Liver (tissue), 9 donors: ENCODE data around the gene ACSBG1. TPM values are rescaled to one million over a fixed set of nuclear protein-coding genes. Genes with fewer than 3 reads are reported as not detected.
A peak's percentile ranks its signal among the peaks of the same experiment; 100 is the strongest.

ENCODE experiments used
- DNase-seq: peaks from one replicate; pipeline ENCODE4 v3.0.0-alpha.2; 2017; ENCODE audit warnings: low spot score
- H3K27ac ChIP-seq, 2 donors: one replicate each; pipeline ENCODE4 v1.7.0; 2013; ENCODE audit warnings: inconsistent platforms in 2 of 2, low read length in 2 of 2, control low read depth in 1 of 2, low read depth in 1 of 2, mild to moderate bottlenecking in 1 of 2
- H3K27me3 ChIP-seq, 4 donors: one replicate each; pipeline versions ENCODE4 v1.6.1 to v1.7.0; 2013; ENCODE audit warnings: low read length in 3 of 4, inconsistent platforms in 1 of 4, mild to moderate bottlenecking in 1 of 4, moderate library complexity in 1 of 4; ENCODE audit not compliant: control insufficient read depth in 4 of 4, insufficient read depth in 4 of 4
- H3K36me3 ChIP-seq, 4 donors: one replicate each; pipeline versions ENCODE4 v1.6.1 to v1.7.0; 2013; ENCODE audit warnings: low read length in 3 of 4, mild to moderate bottlenecking in 3 of 4, low read depth in 1 of 4, moderate library complexity in 1 of 4; ENCODE audit not compliant: control insufficient read depth in 4 of 4, insufficient read depth in 3 of 4
- H3K4me1 ChIP-seq, 4 donors: one replicate each; pipeline versions ENCODE4 v1.6.1 to v1.7.0; 2013; ENCODE audit warnings: low read length in 3 of 4, mild to moderate bottlenecking in 3 of 4, moderate library complexity in 1 of 4; ENCODE audit not compliant: control insufficient read depth in 4 of 4, insufficient read depth in 4 of 4
- H3K4me3 ChIP-seq, 3 donors: one replicate each; pipeline versions ENCODE4 v1.6.1 to v1.7.0; 2013; ENCODE audit warnings: low read length in 3 of 3, control low read depth in 1 of 3, low read depth in 1 of 3, mild to moderate bottlenecking in 1 of 3
- H3K9ac ChIP-seq, 2 donors: one replicate each; pipeline ENCODE4 v1.7.0; 2013; ENCODE audit warnings: low read length in 2 of 2, mild to moderate bottlenecking in 2 of 2, moderate library complexity in 2 of 2, control low read depth in 1 of 2, low read depth in 1 of 2
- H3K9me3 ChIP-seq, 4 donors: one replicate each; pipeline versions ENCODE4 v1.6.1 to v1.7.0; 2013; ENCODE audit warnings: low read length in 3 of 4; ENCODE audit not compliant: control insufficient read depth in 4 of 4
- EGR1 ChIP-seq, 2 donors: IDR thresholded peaks; 2 replicates each; pipeline ENCODE4 v1.6.1; 2016 to 2018; ENCODE audit warnings: antibody characterized with exemption in 2 of 2, low read depth in 2 of 2
- FOXA1 ChIP-seq: IDR thresholded peaks from 2 replicates; pipeline ENCODE4 v1.6.1; 2016; ENCODE audit warnings: antibody characterized with exemption
- GABPA ChIP-seq, 2 donors: IDR thresholded peaks in 1 of 2; conservative IDR thresholded peaks in 1 of 2; 2 replicates each; pipeline ENCODE4 v1.6.1; 2016; ENCODE audit warnings: antibody characterized with exemption in 2 of 2, mild to moderate bottlenecking in 1 of 2, moderate library complexity in 1 of 2
- HNF4G ChIP-seq: IDR thresholded peaks from 2 replicates; pipeline ENCODE4 v1.6.1; 2016; ENCODE audit warnings: antibody characterized with exemption
- JUND ChIP-seq, 2 donors: IDR thresholded peaks; 2 replicates each; pipeline ENCODE4 v1.6.1; 2016; ENCODE audit warnings: antibody characterized with exemption in 2 of 2
- RAD21 ChIP-seq, 2 donors: IDR thresholded peaks; 2 replicates each; pipeline ENCODE4 v1.6.1; 2016; ENCODE audit warnings: antibody characterized with exemption in 2 of 2, mild to moderate bottlenecking in 2 of 2
- SP1 ChIP-seq: IDR thresholded peaks from 2 replicates; pipeline ENCODE4 v1.6.1; 2018; ENCODE audit warnings: antibody characterized with exemption, mild to moderate bottlenecking
- TAF1 ChIP-seq: conservative IDR thresholded peaks from 2 replicates; pipeline ENCODE4 v1.6.1; 2016; ENCODE audit warnings: antibody characterized with exemption, mild to moderate bottlenecking
- YY1 ChIP-seq: IDR thresholded peaks from 2 replicates; pipeline ENCODE4 v1.6.1; 2016; ENCODE audit warnings: antibody characterized with exemption, mild to moderate bottlenecking
- ZBTB33 ChIP-seq: IDR thresholded peaks from 2 replicates; pipeline ENCODE4 v1.6.1; 2016; ENCODE audit warnings: antibody characterized with exemption
- WGBS: extraction: QIAGEN DNeasy Blood & Tissue Kit; methylation state at CpG from one replicate; pipeline ENCODE4 v1.1.7; 2013; 5-methylcytosine and 5-hydroxymethylcytosine counted together
- polyA plus RNA-seq, 2 donors: library from polyadenylated mRNA; stranded (reverse) in 1 of 2; unstranded in 1 of 2; fragments of 200-250 nt in 1 of 2; fragments of >200 nt in 1 of 2; fragmentation: Nextera tagmentation in 1 of 2; extraction: Ambion mirVana in 1 of 2; gene quantifications; one replicate each; pipeline versions ENCODE4 v1.2.1 to v1.2.3, GENCODE V29; 2013 to 2015
- total RNA-seq, 2 donors: library from RNA; depleted of rRNA; stranded (reverse); fragments of >200 nt; gene quantifications; one replicate each; pipeline ENCODE4 v1.2.3, GENCODE V29; 2014
- TF ChIP-seq, protein P1 (sequence below): IDR thresholded peaks from 2 replicates; pipeline ENCODE4 v1.6.1; 2016; ENCODE audit warnings: antibody characterized with exemption
- TF ChIP-seq, protein P2 (sequence below): IDR thresholded peaks from 2 replicates; pipeline ENCODE4 v1.6.1; 2016; ENCODE audit warnings: antibody characterized with exemption, mild to moderate bottlenecking
- TF ChIP-seq, protein P3 (sequence below): fragments of 150-350 bp; IDR thresholded peaks from 2 replicates; pipeline ENCODE4 v1.5.1; 2017; ENCODE audit warnings: improper control_type of control experiment, low read depth, low read length; ENCODE audit not compliant: missing input control
- donor health status: healthy.
- donor health status: healthy.
- donor health status: healthy.
- donor health status: healthy.
- donor health status: healthy.

ACSBG1 gene
- total and polyA plus RNA-seq, 4 donors = under 0.01 to 3.8 (median 0.15) TPM

DNA sequence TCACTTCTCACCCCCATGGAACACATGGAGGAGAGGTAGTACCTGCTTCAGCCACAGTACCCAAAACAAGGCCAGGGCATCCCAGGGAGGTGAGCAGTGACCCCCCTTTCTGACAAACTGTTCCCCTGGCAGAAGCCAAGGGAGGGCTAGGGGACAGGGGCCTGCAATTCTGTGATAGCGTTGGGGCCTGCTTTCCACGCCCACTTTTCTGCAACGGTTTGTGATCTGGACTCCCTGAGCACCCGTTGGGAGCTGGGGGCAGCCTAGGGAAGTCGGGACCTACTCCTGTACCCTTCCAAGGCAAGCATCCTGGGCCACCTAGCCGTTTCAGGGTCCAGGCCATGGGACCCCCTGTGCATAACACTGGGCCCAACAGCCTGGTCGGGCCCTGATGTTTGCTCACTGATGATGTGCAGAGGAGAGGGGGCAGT lies 29.0 kb upstream of the ACSBG1 start:
- Histone ChIP-seq H3K4me3 (no peak overlapping the region), H3K27ac (no peak overlapping the region), H3K9ac (no peak overlapping the region), H3K9me3 (no peaks in the 10 kb centered on the region), H3K36me3 (no peaks in the 10 kb centered on the region), H3K4me1 (peaks cover 0 to 5% (median 1%) of the 10 kb centered on the region in 4 donors), H3K27me3 (peaks cover 0 to 3% (median 0%) of the 10 kb centered on the region in 4 donors)
- peak; percentile 75 for DNase-seq
- TF ChIP-seq GABPA (IDR thresholded peaks at IDR 0.05 in 1 of 2, conservative IDR thresholded peaks at IDR 0.05 in 1 of 2) = no peak
- TF ChIP-seq TAF1 = no peak
- no peak for TF ChIP-seq ZBTB33
- 96% methylated on average over 7 of the region's 7 CpGs for WGBS

DNA sequence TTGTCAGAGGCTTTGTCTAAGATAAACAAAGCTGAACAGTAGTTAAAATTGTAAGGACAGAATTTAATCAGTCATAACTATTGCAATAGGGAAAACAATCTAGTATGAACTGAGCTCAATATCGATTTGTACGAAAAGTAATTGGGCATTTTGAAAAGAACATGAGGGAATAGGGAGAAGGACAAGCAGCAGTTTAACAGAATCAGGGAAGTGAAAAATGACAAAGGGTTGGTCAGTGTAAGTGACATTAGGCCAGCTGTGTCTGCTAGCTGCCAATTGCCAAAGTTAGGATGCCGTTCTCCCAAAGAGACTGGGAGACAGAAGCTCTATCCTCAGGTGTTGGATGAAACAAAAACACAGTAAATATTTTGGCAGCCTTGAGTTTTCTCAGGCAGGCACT lies 26.7 kb upstream of the ACSBG1 start:
- TF ChIP-seq YY1 = no peak
- TF ChIP-seq, protein P1, sequence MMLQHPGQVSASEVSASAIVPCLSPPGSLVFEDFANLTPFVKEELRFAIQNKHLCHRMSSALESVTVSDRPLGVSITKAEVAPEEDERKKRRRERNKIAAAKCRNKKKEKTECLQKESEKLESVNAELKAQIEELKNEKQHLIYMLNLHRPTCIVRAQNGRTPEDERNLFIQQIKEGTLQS = no peak
- TF ChIP-seq JUND (IDR thresholded peaks at IDR 0.05) = no peak
- TF ChIP-seq TAF1 = no peak
- no peak for TF ChIP-seq RAD21 (IDR thresholded peaks at IDR 0.05)
- TF ChIP-seq FOXA1 = no peak
- TF ChIP-seq, protein P2, sequence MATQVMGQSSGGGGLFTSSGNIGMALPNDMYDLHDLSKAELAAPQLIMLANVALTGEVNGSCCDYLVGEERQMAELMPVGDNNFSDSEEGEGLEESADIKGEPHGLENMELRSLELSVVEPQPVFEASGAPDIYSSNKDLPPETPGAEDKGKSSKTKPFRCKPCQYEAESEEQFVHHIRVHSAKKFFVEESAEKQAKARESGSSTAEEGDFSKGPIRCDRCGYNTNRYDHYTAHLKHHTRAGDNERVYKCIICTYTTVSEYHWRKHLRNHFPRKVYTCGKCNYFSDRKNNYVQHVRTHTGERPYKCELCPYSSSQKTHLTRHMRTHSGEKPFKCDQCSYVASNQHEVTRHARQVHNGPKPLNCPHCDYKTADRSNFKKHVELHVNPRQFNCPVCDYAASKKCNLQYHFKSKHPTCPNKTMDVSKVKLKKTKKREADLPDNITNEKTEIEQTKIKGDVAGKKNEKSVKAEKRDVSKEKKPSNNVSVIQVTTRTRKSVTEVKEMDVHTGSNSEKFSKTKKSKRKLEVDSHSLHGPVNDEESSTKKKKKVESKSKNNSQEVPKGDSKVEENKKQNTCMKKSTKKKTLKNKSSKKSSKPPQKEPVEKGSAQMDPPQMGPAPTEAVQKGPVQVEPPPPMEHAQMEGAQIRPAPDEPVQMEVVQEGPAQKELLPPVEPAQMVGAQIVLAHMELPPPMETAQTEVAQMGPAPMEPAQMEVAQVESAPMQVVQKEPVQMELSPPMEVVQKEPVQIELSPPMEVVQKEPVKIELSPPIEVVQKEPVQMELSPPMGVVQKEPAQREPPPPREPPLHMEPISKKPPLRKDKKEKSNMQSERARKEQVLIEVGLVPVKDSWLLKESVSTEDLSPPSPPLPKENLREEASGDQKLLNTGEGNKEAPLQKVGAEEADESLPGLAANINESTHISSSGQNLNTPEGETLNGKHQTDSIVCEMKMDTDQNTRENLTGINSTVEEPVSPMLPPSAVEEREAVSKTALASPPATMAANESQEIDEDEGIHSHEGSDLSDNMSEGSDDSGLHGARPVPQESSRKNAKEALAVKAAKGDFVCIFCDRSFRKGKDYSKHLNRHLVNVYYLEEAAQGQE = no peak
- no peak for TF ChIP-seq EGR1 (IDR thresholded peaks at IDR 0.05; ENCODE audit: low read depth in 2 of 2)
- TF ChIP-seq, protein P3, sequence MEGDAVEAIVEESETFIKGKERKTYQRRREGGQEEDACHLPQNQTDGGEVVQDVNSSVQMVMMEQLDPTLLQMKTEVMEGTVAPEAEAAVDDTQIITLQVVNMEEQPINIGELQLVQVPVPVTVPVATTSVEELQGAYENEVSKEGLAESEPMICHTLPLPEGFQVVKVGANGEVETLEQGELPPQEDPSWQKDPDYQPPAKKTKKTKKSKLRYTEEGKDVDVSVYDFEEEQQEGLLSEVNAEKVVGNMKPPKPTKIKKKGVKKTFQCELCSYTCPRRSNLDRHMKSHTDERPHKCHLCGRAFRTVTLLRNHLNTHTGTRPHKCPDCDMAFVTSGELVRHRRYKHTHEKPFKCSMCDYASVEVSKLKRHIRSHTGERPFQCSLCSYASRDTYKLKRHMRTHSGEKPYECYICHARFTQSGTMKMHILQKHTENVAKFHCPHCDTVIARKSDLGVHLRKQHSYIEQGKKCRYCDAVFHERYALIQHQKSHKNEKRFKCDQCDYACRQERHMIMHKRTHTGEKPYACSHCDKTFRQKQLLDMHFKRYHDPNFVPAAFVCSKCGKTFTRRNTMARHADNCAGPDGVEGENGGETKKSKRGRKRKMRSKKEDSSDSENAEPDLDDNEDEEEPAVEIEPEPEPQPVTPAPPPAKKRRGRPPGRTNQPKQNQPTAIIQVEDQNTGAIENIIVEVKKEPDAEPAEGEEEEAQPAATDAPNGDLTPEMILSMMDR = no peak
- TF ChIP-seq SP1 = no peak
- no peak for TF ChIP-seq HNF4G
- no peak for TF ChIP-seq GABPA (IDR thresholded peaks at IDR 0.05 in 1 of 2, conservative IDR thresholded peaks at IDR 0.05 in 1 of 2)
- DNase-seq = no peak
- Histone ChIP-seq H3K27me3 (peaks cover 0 to 3% (median 0%) of the 10 kb centered on the region in 4 donors), H3K36me3 (no peaks in the 10 kb centered on the region), H3K27ac (no peak overlapping the region), H3K9ac (no peak overlapping the region), H3K4me1 (peaks cover 0 to 5% (median 1%) of the 10 kb centered on the region in 4 donors), H3K4me3 (no peak overlapping the region), H3K9me3 (no peaks in the 10 kb centered on the region)
- WGBS = 86% methylated on average over 3 of the region's 3 CpGs
